ENCODE data around the gene CIRBP.

CIRBP gene

DNA sequence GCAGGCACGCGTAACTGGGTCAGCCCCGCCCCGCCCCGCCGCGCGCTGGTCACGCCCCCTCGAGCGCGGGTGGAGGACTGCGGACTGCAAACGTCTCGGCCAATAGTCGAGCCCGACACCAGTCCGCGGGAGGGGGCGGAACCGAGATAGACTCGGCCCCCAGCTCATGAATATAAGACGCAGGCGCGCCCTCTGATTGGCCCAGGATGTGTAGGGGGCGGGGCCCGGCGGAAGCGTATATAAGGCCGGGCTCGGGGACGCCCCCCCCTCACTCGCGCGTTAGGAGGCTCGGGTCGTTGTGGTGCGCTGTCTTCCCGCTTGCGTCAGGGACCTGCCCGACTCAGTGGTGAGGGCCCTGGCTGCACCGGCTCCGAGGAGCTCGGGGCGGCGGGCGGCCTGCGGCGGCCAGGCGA lies at the start of gene CIRBP:
Gene CIRBP, plus strand, starts transcription at position 268 of the 413 bp plus-strand sequence. CDS start 1,602 bp downstream, outside the sequence.
- peak; percentile 94 for DNase-seq

GRCh38 chr19:1219786-1220476 lies 49.2 kb upstream of the CIRBP start:
- no peak for DNase-seq

GRCh38 chr19:1220477-1220930 lies 48.6 kb upstream of the CIRBP start:
- no peak for DNase-seq

- no peak for DNase-seq
Measured at GRCh38 chr19:1220976-1221903, 47.9 kb upstream of the CIRBP start.

- DNase-seq: no peak
Measured at GRCh38 chr19:1221904-1222255, 47.3 kb upstream of the CIRBP start.

DNA sequence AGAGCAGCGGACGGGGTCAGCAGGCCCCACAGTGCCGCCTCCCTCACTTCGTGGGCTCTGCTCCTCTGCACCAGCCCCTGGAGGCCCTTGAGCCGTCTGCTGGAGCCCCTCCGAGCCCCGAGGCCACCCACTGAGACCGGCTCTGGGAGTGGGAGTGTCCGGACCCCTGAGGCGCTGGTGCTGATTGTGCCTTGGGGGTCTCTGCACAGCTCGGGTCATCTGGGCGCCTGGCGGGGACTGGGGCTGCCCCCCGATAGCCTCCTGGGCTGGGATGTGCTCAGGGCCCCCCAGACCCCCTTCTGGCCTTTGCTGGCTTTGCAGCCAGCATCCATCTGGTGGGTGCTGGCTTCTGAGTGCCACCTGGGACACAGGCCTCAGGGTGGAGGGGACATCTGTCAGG lies 46.7 kb upstream of the CIRBP start:
- no peak for DNase-seq

DNA sequence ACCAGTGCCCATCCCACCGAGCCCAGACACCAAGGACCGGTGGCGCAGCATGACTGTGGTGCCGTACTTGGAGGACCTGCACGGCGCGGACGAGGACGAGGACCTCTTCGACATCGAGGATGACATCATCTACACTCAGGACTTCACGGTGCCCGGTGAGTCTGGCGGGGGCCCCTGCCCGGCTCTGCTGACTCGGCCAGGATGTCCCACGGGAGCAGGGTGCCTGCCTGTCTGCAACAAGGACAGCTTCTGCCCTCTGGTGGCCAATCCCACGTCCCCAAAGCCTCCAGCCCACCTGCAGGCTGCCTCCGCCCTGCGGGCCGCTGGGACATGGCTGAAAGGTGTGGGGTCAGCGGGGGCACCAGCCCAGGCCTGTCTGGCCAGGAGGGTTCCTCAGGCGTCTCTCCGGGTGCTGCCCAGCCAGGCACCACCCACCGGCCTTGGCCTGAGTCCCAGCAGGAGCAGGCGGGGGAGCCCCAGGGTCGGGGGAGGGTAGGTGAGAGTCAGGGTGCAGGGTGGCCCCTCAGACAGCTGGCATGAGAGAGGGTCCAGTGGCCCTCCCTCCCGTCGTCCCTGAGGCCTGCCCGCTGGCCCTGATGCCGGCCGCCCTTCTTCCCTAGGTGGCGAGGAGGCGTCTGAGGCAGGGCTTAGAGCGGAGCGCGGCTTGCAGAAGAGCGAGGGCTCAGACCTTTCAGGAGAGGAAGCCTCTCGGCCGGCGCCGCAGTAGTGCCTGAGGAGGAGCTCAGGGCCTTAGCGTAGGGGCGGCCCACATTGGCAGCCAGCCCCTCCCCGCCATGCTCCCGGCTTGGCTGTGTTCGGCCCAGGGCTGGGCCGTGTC lies 45.9 kb upstream of the CIRBP start:
- no peak for DNase-seq

DNA sequence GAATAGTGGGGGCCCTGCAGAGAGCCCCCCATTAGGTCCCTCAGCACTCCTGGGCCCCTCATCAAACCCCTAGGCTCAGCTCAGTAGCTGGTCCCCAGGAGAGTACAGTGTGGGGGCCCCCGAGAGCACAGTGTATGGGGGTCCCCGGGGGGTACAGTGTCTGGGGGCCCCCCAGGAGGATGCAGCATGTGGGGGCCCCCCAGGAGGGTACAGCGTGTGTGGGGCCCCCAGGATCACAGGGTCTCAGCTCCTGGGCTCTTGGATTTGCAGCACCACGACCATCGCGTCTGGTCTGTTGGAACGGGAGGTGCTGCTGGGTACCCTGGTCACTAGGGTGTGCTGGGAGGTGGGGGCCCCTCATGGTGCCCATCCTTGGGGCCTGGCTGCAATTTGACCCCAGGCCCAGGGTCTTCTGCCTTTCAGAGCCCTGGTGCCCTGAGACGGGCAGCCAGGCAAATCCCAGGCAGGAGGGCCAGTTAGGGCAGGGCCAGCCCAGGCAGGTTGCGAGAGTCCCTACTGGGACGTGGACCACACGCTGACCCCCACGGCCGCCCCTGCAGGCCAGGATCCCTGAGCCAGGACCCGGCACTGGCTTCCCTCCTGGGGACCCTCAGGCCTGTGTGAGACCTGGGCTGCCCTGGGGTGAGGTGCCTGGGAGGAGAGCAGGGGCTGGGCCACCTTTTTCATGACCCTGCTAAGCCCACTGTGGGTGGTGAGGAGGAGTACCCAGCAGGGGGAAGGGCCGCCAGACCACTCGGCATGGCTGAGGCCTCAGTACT lies 44.9 kb upstream of the CIRBP start:
- DNase-seq: no peak

GRCh38 chr19:1224847-1225246 lies 44.3 kb upstream of the CIRBP start:
- DNase-seq: no peak

DNA sequence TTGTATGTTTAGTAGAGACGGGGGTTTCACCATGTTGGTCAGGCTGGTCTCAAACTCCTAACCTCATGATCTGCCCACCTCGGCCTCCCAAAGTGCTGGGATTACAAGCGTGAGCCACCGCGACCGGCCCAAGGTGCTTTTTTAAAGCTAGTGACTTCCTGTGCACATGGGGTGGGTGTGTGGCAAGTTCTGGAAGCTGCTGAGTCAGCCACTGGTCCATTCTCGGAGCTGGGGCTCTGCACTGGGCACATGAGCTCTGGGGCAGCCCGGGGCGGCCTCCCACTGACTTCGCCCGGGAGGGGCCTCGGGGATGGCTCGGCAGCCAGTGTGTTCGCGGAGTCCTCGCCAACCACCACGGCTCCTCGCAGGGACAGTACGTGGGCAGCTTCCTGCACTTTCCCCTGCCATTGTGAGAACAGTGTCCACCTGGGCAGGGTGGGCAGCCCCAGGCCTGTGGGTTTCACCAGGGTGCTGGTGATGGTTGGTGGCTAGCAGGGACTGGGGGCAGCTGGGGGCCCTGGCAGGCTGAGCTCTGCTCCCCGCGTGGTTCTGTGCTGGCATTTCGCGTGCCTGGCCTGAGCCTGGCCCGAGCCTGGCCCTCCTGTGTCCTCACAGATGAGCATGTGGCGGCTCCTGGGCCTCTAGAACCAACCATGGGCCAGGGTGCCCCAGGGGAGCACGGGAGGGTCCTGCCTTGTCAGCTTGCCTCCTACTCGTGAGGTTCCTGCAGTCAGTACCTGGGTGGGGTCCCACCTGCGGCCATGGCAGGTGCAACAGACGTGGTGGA lies 43.5 kb upstream of the CIRBP start:
- DNase-seq: no peak

DNA sequence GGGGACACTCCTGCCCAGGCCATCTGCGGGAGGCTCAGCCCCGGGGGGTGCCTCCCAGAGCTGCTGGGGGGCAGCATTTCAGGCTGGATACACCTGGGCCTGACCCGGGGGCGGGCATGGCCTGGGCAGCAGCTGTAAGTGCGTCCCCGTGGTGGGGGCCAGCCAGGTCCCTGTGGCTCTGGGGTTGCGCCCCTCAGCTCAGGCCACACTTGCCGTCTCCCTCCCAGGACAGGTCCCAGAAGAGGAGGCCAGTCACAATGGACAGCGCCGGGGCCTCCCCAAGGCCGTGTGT lies 43.0 kb upstream of the CIRBP start:
- DNase-seq: no peak

DNA sequence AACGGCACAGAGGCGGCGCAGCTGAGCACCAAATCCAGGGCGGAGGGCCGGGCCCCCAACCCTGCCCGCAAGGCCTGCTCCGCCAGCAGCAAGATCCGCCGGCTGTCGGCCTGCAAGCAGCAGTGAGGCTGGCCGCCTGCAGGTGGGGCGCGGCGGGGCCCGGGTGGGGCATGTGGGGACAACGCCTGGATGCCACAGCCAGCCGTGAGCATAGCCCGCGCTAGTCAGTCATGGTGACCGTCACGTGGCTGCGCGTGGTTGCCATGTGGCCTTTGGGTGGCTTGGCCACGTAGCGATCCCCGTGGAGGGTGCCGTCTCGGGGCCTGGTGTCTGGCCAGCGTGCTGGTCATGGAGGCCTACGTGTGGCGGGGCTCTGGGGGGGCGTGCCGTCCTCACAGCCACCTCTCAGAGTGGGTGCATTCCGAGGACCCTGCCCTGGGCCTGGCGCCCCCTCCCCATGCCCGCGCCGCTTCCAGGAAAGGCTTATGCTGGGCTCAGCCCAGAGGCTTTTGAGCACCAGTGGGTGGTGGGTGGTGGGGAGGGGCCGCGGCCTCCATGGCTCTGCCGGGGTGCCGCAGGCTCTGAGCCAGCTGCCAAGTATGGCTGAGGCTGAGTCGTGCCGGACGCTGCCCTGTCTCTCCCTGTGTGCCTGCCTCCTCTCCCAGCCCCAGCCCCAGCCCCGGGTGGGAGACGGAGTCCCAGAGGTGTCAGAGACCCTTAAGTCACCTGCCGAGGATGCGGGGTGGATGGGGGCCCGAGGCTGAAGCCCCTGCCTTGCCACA lies 42.4 kb upstream of the CIRBP start:
- DNase-seq: no peak

DNA sequence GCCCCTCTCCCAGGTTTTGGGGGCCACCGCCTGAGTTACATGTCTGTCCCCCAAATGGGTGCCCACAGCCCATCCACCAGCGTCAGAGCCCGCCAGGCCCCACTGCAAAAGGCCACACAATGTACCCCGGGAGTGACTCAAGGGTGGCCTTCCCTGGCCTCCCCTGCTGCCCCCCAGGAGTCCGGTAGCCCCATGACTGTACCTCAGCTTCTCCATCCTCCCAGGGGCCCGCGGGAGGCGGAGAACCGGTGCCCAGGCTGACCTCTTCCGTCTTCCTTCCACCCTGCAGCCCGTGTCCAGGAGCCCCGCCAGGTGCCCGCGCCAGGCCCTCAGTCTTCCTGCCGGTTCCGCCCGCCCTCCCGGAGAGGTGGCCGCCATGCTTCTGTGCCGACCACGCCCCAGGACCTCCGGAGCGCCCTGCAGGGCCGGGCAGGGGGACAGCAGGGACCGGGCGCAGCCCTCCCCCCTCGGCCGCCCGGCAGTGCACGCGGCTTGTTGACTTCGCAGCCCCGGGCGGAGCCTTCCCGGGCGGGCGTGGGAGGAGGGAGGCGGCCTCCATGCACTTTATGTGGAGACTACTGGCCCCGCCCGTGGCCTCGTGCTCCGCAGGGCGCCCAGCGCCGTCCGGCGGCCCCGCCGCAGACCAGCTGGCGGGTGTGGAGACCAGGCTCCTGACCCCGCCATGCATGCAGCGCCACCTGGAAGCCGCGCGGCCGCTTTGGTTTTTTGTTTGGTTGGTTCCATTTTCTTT lies 41.7 kb upstream of the CIRBP start:
- DNase-seq: no peak

GRCh38 chr19:1228161-1228957 lies 40.8 kb upstream of the CIRBP start:
- no peak for DNase-seq

GRCh38 chr19:1229056-1229923 lies 39.8 kb upstream of the CIRBP start:
- DNase-seq: no peak

- DNase-seq: no peak
Measured at GRCh38 chr19:1229924-1230782, 39.0 kb upstream of the CIRBP start.

DNA sequence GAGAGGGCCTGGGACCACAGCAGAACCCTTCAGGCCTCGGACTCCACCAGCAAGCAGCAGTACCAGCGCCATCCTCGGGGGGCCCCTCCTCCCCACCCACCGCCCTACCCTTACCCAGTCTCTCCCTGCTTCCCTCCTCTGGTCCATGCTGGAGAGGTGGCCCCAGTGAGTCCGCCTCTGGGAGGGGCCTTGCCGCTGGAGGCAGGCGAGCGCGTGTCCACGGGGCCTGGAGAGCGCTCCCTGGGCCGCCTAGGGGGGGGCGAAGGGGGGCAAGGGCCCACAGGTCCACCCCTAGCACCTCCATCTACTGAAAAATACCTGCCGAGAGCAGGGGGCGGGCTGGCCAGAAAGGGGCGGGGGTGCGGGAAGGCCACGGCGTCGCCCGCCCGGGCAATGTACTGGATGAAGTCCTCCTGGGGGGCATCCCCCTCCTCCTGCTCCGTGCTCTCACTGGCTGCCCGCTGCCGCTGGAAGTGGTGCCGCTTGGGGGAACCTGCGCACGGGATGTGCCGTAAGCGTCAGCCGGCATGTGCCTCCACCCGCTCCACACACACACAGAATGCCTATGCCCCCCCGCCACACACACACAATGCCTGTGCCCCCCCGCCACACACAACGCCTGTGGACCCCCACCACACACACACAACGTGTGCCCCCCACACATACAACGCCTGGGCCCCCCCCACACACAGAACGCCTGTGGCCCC lies 38.2 kb upstream of the CIRBP start:
- no peak for DNase-seq

All from NCI-H510A (cell line).